ENCODE results near the gene DOHH.
A peak's percentile ranks its signal among the peaks of the same experiment; 100 is the strongest.

The DOHH gene

DNA sequence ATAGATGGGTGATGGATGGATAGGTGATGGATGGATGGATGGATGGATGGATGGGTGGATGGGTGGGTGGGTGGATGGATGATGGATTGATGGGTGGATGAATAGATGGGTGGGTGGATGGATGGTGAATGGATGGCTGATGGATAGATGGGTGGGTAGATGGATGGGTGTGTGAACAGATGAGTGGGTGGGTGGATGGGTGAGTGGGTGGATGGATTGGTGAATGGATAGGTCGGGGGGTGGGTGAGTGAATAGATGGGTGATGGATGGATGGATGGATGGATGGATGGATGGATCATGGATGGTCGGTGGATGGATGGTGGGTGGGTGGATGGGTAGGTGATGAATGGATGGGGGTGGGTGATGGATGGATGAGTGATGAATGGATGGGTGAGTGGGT is 23.6 kb downstream of the DOHH start:
- DNase-seq (ENCODE audit: low read depth), result no peak
- H3K4me3 ChIP-seq (ENCODE audit: low read depth, low read length), result no peak overlapping the region
- TF ChIP-seq, protein P1, sequence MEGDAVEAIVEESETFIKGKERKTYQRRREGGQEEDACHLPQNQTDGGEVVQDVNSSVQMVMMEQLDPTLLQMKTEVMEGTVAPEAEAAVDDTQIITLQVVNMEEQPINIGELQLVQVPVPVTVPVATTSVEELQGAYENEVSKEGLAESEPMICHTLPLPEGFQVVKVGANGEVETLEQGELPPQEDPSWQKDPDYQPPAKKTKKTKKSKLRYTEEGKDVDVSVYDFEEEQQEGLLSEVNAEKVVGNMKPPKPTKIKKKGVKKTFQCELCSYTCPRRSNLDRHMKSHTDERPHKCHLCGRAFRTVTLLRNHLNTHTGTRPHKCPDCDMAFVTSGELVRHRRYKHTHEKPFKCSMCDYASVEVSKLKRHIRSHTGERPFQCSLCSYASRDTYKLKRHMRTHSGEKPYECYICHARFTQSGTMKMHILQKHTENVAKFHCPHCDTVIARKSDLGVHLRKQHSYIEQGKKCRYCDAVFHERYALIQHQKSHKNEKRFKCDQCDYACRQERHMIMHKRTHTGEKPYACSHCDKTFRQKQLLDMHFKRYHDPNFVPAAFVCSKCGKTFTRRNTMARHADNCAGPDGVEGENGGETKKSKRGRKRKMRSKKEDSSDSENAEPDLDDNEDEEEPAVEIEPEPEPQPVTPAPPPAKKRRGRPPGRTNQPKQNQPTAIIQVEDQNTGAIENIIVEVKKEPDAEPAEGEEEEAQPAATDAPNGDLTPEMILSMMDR (conservative IDR thresholded peaks at IDR 0.05; ENCODE audit: low read depth, low read length), result no peak

DNA sequence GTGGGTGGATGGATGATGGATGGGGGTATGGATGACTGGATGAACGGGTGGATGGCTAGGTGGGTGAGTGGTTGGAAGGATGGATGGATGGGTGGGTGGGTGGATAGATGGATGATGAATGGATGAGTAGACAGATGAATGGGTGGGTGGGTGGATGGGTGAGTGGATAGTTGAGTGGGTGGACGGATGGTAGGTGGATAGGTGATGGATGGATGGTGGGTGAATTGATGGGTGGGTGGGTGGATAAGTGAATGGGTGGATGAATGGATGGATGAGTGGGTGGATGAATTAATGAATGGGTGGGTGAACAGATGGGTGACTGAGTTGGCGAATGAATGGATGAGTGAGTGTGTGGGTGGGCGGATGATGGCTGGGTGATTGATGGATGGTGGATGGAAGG is 25.0 kb downstream of the DOHH start:
- no peak for DNase-seq (ENCODE audit: low read depth)

DNA sequence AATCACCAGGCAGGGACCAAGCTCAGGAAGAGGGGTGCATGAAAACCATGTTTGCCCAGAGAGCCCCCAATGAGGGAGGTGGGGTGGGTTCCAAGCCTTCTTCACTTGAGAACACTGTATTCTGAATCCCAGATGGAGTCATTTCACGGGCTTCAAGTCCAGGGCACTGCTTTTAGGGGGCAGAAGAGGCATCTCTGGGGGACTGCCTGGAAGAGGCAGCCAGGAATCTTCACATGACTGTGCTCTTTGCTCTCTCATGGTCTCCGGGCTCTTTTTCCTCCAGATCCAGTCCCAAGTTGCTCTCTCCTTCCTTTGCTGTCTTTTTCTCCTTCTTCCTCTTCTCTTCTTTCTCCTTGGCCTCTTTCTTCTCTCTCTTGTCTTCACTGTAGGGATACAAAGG is 25.9 kb downstream of the DOHH start:
- no peak for DNase-seq (ENCODE audit: low read depth)
- TF ChIP-seq, protein P1 (conservative IDR thresholded peaks at IDR 0.05; ENCODE audit: low read depth, low read length), result no peak
- H3K4me3 ChIP-seq (ENCODE audit: low read depth, low read length), result no peak overlapping the region

More for the DNA sequence above, 25.0 kb downstream of the DOHH start:
- no peak overlapping the region for H3K4me3 ChIP-seq (ENCODE audit: low read depth, low read length)
- TF ChIP-seq, protein P1 (conservative IDR thresholded peaks at IDR 0.05; ENCODE audit: low read depth, low read length), result no peak

DNA sequence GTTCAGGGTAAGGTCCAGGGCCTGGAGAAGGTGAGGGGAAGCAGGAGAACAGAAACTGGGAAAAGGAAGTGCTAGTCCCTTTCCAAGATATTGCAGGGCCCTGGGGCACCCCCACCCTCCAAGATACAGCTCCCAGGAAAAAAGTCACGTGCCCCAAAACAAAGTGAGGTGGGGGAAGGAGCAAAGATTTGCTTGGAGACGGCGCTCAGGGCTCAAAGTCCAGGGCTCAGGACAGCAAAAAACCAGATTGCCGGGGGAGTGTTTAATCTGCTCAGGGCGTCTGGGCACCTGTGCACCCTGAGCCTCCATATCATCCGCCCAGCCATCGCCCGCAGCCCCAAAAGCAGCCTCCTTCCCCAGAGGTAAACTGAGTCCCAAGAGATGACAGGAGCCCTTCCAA is 26.5 kb downstream of the DOHH start:
- DNase-seq (ENCODE audit: low read depth), result no peak
- TF ChIP-seq, protein P1 (conservative IDR thresholded peaks at IDR 0.05; ENCODE audit: low read depth, low read length), result no peak

DNA sequence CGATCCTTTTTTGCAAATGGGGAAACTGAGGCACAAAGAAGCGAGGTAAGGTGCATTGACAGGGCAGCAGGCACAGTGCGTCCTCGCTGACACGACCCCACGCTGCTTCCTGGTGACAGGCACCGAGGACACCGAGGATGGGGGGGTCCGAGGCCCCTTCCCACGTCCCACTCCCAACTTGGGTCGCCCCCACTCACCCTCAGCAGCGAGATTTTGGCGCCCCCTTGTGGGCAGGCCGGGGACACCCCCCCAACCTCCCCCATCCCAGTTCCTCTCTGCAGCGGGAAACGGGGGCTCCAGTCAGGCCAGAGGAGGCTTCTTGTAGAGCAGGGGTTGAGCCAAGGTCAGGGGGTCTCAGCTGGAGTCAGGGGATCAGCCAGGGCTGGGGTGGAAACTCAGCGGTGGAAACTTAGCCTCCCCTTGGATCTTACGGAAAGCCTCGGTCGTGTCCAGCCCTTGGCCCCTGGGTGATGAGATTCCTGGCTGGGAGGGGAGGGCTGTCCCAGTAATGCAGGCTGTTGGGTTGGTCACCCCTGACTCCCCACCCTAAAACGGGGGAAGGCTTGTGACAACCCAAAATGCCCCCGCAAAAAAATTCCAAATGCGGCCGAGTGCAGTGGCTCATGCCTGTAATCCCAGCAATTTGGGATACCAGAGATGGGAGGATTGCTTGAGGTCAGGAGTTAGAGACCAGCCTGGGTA is 28.4 kb downstream of the DOHH start:
- TF ChIP-seq, protein P1 (conservative IDR thresholded peaks at IDR 0.05; ENCODE audit: low read depth, low read length), result peak; percentile 89
- no peak overlapping the region for H3K4me3 ChIP-seq (ENCODE audit: low read depth, low read length)
- no peak for DNase-seq (ENCODE audit: low read depth)

More for the DNA sequence above, 26.5 kb downstream of the DOHH start:
- H3K4me3 ChIP-seq (ENCODE audit: low read depth, low read length), result no peak overlapping the region

DNA sequence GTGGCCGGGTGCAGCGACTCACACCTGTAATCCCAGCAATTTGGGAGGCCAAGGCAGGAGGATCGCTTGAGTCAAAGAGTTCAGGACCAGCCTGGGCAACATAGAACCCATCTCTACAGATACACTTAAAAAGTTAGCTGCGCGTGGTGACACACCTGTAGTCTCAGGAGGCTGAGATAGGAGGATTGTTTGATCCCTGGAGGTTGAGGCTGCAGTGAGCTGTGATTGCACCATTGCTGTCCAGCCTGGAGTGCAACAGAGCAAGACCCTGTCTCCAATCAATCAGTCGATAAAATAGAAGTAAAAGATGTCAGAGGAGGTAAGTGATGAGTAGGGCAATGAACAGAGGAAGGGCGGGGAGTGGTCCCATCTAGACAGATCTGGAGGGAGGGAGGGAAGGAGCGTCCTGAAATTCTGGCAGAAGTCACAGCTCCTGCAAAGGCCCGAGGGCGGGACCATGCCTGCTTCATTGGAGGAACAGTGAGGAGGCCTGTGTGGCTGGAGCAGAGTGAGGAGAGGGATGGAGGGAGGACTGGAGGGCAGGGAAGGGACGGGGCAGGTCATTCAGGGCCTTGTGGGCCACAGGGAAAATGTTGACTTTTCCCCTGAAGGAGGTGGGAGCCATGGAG is 29.9 kb downstream of the DOHH start:
- H3K4me3 ChIP-seq (ENCODE audit: low read depth, low read length), result no peak overlapping the region
- TF ChIP-seq, protein P1 (conservative IDR thresholded peaks at IDR 0.05; ENCODE audit: low read depth, low read length), result no peak
- DNase-seq (ENCODE audit: low read depth), result no peak
